Gastroesophageal sphincter (tissue), 4 donors: ENCODE data around the gene PPP6R2. TPM values are rescaled to one million over a fixed set of nuclear protein-coding genes. Genes with fewer than 3 reads are reported as not detected.

Experiments
- ATAC-seq: fragments of 150-250 bp; one replicate; pipeline ENCODE4 v1.9.1; 2016; ENCODE audit warnings: mild to moderate bottlenecking, moderate library complexity
- H3K27ac ChIP-seq, 4 donors: fragments of 200-600 bp; sonication (generic) in 3 of 4; 1 replicate in 3 of 4; 2 replicates in 1 of 4; pipeline ENCODE4 v1.5.1; 2016 to 2019
- H3K27me3 ChIP-seq: fragments of 200-600 bp; sonication (generic); one replicate; pipeline ENCODE4 v1.5.1; 2019
- H3K36me3 ChIP-seq, 2 donors: fragments of 200-600 bp; sonication (generic); one replicate each; pipeline ENCODE4 v1.5.1; 2019; ENCODE audit warnings: control low read depth in 1 of 2
- H3K4me1 ChIP-seq, 3 donors: fragments of 200-600 bp; sonication (generic); 1 replicate in 2 of 3; 2 replicates in 1 of 3; pipeline ENCODE4 v1.5.1; 2016 to 2019; ENCODE audit warnings: control low read depth in 2 of 3
- H3K4me3 ChIP-seq, 2 donors: fragments of 200-600 bp; sonication (generic); one replicate each; pipeline ENCODE4 v1.5.1; 2019; ENCODE audit warnings: mild to moderate bottlenecking in 1 of 2, moderate library complexity in 1 of 2
- H3K9me3 ChIP-seq, 3 donors: fragments of 200-600 bp; sonication (generic); one replicate each; pipeline ENCODE4 v1.5.1; 2017 to 2019; ENCODE audit warnings: control low read depth in 2 of 3
- CTCF ChIP-seq, 4 experiments: fragments of 200-600 bp in 2 of 4; fragments of 450-650 bp in 2 of 4; sonication (generic) in 1 of 4; IDR thresholded peaks; one replicate each; pipeline ENCODE4 v1.5.1; 2017 to 2019; ENCODE audit warnings: antibody characterized with exemption in 4 of 4, mild to moderate bottlenecking in 2 of 4, moderate library complexity in 2 of 4
- EP300 ChIP-seq: sonication (generic); formaldehyde crosslinking; IDR thresholded peaks from one replicate; pipeline ENCODE4 v1.6.1; 2017; ENCODE audit warnings: antibody characterized with exemption, mild to moderate bottlenecking
- POLR2A ChIP-seq, 2 donors: fragments of 450-650 bp; IDR thresholded peaks; one replicate each; pipeline ENCODE4 v1.6.1; 2017; ENCODE audit warnings: antibody characterized with exemption in 2 of 2, mild to moderate bottlenecking in 2 of 2, moderate library complexity in 1 of 2
- POLR2AphosphoS5 ChIP-seq: sonication (generic); formaldehyde crosslinking; IDR thresholded peaks from one replicate; pipeline ENCODE4 v1.6.1; 2017; ENCODE audit warnings: antibody characterized with exemption
- whole genome bisulfite sequencing, 2 donors: methylation state at CpG; one replicate each; pipeline ENCODE4 v1.1.5; 2018; ENCODE audit warnings: low coverage in 1 of 2; 5-methylcytosine and 5-hydroxymethylcytosine counted together
- total RNA-seq, 4 donors: library from RNA; depleted of rRNA; stranded (reverse); fragments of >200 nt; gene quantifications; one replicate each; pipeline ENCODE4 v1.1.0, GENCODE V29; 2016

The PPP6R2 gene
- total RNA-seq, 4 donors from 2014 or later, result 52.2 to 73.5 (median 64.2) TPM

- 73 to 100% methylated on average over 1 to 7 of the region's 8 CpGs for WGBS, 2 donors
- TF ChIP-seq CTCF (IDR thresholded peaks at IDR 0.05) (peak in 1 of 4 experiments; percentile 46), POLR2A (IDR thresholded peaks at IDR 0.05) (no peak), POLR2AphosphoS5 (no peak)
- H3K36me3 ChIP-seq, result peaks cover 0 to 24% of the 10 kb centered on the region in 2 donors
- peak; percentile 40 for ATAC-seq
- peaks cover 0 to 49% (median 6%) of the 10 kb centered on the region in 3 donors for H3K4me1 ChIP-seq
- H3K4me3 ChIP-seq, result no peak overlapping the region
- peak overlapping the region in 3 of 4 donors; percentile 30 to 64 (median 54) for H3K27ac ChIP-seq
- no peaks in the 10 kb centered on the region for H3K27me3 ChIP-seq
- no peaks in the 10 kb centered on the region for H3K9me3 ChIP-seq
These were observed 56.7 kb downstream of the PPP6R2 start for GRCh38 chr22:50399751-50400331.

DNA sequence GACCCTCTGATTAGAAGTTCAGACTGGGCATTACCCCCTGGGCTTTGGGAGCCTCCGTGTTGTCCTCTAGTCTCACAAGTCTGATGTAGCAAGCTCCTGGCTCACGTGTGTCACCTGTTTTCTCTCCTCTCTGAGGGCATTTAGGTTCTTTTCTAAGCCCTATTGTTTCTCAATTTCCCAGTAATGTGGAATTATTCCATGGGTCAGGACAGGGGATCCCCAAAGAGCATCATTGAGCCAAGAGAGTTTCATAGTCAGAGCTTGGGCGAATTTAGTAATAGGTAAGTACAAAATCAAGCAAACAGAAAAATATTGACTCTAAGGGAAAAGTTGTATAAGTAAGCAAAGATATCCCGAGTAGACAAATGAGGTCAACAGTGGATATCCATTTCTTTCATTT is 57.3 kb downstream of the PPP6R2 start:
- no peaks in the 10 kb centered on the region for H3K27me3 ChIP-seq
- no peak overlapping the region for H3K4me3 ChIP-seq
- peaks cover 0 to 49% (median 6%) of the 10 kb centered on the region in 3 donors for H3K4me1 ChIP-seq
- ATAC-seq, result no peak
- peak overlapping the region in 3 of 4 donors; percentile 30 to 64 (median 54) for H3K27ac ChIP-seq
- H3K36me3 ChIP-seq, result peaks cover 0 to 18% of the 10 kb centered on the region in 2 donors
- WGBS, 2 donors, result 77% methylated on average over 2 to 4 of the region's 4 CpGs
- no peaks in the 10 kb centered on the region for H3K9me3 ChIP-seq
- TF ChIP-seq EP300 (no peak), CTCF (IDR thresholded peaks at IDR 0.05) (no peak), POLR2A (IDR thresholded peaks at IDR 0.05) (no peak), POLR2AphosphoS5 (no peak)

GRCh38 chr22:50400931-50401330 is 57.8 kb downstream of the PPP6R2 start:
- peaks cover 0 to 13% of the 10 kb centered on the region in 2 donors for H3K36me3 ChIP-seq
- H3K4me3 ChIP-seq, result no peak overlapping the region
- 96% methylated on average over 5 of the region's 5 CpGs; no CpG with 5 or more reads in 1 of the 2 donors for WGBS, 2 donors
- no peak for ATAC-seq
- H3K4me1 ChIP-seq, result peaks cover 0 to 49% (median 6%) of the 10 kb centered on the region in 3 donors
- TF ChIP-seq CTCF (IDR thresholded peaks at IDR 0.05) (no peak), POLR2AphosphoS5 (no peak), EP300 (no peak), POLR2A (IDR thresholded peaks at IDR 0.05) (no peak)
- H3K27me3 ChIP-seq, result no peaks in the 10 kb centered on the region
- no peak overlapping the region for H3K27ac ChIP-seq
- H3K9me3 ChIP-seq, result no peaks in the 10 kb centered on the region

GRCh38 chr22:50401907-50402306 is 58.8 kb downstream of the PPP6R2 start:
- Histone ChIP-seq H3K4me3 (no peak overlapping the region), H3K9me3 (no peaks in the 10 kb centered on the region), H3K27me3 (no peaks in the 10 kb centered on the region), H3K36me3 (peaks cover 0 to 11% of the 10 kb centered on the region in 2 donors), H3K27ac (no peak overlapping the region), H3K4me1 (peaks cover 0 to 43% (median 6%) of the 10 kb centered on the region in 3 donors)
- WGBS, 2 donors, result 92% methylated on average over 4 of the region's 4 CpGs; no CpG with 5 or more reads in 1 of the 2 donors
- ATAC-seq, result no peak
- TF ChIP-seq POLR2A (IDR thresholded peaks at IDR 0.05), result no peak
- TF ChIP-seq EP300, result no peak
- no peak for TF ChIP-seq POLR2AphosphoS5
- no peak for TF ChIP-seq CTCF (IDR thresholded peaks at IDR 0.05)

DNA sequence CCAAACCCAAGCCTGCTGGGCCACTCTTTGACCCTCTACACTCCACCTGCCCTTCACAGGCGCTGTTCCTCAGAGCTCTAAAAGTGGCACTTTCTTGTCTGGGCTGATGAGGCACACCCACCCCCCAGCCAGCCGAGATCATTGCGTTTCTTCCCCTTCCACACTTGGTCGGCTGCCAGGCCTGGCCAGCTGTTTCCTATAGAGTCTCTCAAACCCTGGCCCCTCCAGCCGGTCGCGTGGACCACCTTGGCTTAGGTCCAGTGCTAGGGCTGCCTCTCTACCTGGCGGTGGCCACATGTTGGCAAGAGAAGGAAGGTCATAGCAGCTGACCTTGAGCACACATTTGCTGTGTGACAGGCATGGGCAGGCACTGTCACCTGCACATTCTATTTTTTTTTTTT is 60.6 kb downstream of the PPP6R2 start:
- TF ChIP-seq POLR2A (IDR thresholded peaks at IDR 0.05), result no peak
- TF ChIP-seq EP300, result no peak
- TF ChIP-seq CTCF (IDR thresholded peaks at IDR 0.05), result no peak
- TF ChIP-seq POLR2AphosphoS5, result no peak
- Histone ChIP-seq H3K36me3 (peaks cover 0 to 23% of the 10 kb centered on the region in 2 donors), H3K4me3 (no peak overlapping the region), H3K4me1 (peaks cover 0 to 35% (median 6%) of the 10 kb centered on the region in 3 donors), H3K9me3 (no peaks in the 10 kb centered on the region), H3K27ac (peak overlapping the region in 3 of 4 donors; percentile 14 to 31 (median 14)), H3K27me3 (no peaks in the 10 kb centered on the region)
- 44% methylated on average over 8 of the region's 8 CpGs; no CpG with 5 or more reads in 1 of the 2 donors for WGBS, 2 donors
- no peak for ATAC-seq
